Activated T-cell treated with anti-CD3 and anti-CD28 coated beads, Interleukin-2, amount 50 U/mL, for 48 hours (primary cell): ENCODE measurements around the gene TLCD3B.

Source experiments
- DNase-seq, 2 experiments: peaks; one replicate each; pipeline ENCODE4 v3.0.0-alpha.2; 2020

The TLCD3B gene, protein sequence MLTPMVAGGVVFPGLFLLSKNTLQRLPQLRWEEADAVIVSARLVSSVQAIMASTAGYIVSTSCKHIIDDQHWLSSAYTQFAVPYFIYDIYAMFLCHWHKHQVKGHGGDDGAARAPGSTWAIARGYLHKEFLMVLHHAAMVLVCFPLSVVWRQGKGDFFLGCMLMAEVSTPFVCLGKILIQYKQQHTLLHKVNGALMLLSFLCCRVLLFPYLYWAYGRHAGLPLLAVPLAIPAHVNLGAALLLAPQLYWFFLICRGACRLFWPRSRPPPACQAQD

DNA sequence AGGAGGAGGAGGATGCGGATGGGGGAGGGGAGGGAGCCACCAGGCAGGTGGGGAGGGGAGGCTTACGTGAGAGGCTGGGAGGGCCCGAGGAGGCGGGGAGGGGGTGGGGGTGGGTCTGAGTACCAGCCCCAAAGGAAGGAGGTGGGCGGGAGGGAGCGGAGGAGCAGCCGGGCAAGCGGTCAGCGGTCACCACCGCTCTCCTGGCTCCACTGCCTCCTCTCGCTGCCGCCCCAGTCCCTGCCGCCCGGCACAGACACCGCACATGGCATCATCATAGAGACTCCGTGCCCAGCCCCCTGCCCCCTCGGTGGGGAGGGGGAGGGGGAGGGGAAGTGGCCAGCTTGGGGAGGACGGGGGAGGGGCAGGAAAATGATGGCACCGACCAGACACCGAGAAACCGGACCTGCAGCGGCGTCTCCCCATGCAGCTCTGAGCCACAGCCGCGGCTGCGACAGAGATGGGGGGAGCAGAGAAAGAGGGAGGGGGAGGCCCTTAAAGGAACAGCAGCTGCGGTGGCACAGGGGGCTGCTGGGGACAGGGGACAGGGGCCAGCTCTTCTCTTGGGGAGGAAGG, at the start of gene TLCD3B:
TSS of gene TLCD3B (minus strand) at position 431 of the 573 bp plus-strand sequence. CDS start 744 bp downstream, outside the sequence.
- DNase-seq: no peak

DNA sequence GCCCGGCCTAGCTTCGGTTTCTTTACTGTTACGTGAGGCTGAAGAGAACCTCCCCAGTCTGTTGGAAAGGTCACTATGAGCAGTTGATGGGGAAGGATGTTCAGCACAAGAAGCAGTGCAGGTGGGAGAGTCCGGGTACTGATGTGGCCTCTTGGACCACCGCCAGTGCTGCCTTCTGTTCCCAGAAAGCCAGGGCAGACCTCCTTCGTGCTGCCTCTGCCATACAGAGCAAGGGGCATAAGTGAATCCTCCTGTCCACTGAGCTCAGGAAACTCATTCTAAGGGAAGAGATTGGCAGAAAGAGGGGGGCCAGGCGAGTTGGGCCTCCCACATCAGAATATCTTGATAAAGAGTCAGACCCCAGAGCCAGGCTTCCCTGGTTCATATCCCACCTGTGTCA, 48.4 kb upstream of the TLCD3B start:
- DNase-seq: no peak

DNA sequence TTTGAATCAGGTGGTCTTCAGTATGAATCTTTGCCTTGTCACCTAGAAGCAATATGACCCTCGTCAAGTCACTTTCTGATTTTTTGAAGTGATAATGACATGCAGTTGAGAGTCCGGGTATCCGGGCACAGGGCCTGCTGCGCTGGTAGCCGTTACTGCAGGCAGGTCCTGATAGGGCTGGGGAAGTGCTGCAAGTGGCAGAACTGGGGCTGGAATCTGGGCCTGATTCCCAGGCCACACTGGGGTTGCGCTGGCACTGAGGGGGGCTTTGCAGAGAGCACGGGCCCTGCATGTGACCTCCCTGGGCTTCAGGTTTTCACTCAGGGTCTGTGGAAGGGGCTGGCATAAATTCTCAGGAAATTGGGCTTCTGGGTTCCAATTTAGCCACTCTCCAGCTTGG, 47.7 kb upstream of the TLCD3B start:
- no peak for DNase-seq

DNA sequence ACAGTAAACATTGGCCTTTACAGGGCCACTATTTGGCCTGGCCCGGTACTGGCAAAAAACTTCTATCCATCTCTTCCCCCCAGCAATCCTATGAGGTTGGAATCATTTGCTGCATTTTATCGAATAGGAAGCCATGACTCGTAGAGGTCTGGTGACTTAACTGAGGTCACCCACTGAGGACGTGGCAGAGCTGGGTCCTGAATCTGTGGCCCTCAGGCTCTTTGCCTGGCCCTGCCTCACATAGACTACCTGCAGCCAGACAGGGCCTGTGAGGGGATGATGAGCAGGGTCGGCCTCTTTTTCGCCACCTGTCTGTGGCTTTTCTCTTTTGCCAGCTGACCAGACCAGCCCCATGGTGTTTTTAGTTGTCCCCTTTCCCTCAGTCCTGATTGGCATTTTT, 46.6 kb upstream of the TLCD3B start:
- DNase-seq: no peak

DNA sequence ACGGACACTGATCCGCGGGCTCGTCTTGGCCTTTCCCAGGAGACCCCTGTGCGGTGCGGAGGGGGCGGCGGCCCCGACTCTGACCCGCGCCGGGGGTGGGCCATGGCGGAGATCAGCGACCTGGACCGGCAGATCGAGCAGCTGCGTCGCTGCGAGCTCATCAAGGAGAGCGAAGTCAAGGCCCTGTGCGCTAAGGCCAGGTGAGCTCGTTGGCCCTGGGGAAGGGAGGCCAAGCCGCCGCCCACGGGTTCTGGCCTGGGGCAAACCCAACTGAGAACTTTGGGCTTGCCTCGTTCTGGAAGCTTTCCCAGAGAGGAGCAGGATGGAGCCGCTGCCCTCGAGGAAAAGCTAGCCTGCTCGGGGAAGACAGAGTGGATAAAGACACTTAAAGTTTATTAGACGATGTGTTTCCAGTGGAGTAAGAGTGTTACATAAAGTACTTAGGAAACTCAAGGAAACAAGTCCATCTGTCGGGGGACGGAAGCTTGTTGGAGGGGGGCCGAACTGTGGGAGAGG, 45.3 kb upstream of the TLCD3B start:
- DNase-seq: no peak

DNA sequence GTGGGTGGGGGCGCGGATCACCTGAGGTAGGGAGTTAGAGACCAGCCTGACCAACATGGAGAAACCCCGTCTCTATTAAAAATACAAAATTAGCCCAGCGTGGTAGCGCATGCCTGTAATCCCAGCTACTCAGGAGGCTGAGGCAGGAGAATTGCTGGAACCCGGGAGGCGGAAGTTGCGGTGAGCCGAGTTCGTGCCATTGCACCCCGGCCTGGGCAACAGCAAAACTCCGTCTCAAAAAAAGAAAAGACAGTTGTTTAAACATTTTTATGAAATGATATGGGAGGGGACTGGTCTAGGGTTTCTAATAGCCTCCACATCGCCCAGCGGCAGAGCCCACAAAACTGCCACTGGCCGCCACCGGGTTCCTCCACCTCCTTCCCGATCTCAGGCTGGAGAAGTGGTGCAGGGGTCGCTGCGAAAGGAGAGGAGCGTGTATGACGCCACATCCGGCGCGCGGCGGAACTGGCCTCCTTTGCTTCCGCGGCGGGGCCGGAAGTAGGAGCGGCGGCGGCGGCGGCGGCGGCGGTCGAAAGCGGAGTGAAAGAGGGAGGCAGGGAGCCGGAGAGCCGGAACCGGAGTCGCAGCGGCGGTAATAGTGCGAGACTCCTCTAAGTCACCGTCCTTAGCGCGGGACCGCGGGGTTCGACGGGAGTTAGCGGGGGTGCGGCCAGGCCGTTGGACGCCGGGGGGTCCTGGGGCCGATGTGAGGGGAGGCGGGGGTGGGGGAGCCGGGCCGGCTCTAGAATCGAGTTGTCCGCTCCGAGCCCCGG, 44.6 kb upstream of the TLCD3B start, which contains the start of gene PPP4C:
TSS of gene PPP4C (plus strand) at position 492 of the 773 bp plus-strand sequence. CDS start 384 bp downstream, outside the sequence.
- DNase-seq: peak; percentile 93 to 94

DNA sequence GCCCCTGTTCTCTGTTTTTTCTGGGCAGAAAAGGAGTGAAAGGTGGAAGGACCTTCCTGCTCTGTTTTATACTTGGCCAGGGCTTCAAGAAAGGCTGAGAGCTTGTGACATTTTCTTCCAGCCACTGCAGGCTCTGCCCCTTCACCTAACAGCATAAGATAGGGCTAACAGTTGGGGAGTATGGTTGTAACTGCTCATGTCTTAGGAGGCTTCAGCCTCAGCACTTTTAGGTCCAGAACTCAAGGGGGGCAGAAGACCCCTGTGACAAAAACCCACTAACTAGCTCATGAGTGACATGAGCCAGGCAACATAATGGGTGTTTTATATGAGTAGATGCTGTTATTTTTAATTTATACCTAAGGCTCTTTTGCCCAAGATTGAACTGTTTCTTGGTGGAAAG, 39.4 kb upstream of the TLCD3B start:
- DNase-seq: no peak

DNA sequence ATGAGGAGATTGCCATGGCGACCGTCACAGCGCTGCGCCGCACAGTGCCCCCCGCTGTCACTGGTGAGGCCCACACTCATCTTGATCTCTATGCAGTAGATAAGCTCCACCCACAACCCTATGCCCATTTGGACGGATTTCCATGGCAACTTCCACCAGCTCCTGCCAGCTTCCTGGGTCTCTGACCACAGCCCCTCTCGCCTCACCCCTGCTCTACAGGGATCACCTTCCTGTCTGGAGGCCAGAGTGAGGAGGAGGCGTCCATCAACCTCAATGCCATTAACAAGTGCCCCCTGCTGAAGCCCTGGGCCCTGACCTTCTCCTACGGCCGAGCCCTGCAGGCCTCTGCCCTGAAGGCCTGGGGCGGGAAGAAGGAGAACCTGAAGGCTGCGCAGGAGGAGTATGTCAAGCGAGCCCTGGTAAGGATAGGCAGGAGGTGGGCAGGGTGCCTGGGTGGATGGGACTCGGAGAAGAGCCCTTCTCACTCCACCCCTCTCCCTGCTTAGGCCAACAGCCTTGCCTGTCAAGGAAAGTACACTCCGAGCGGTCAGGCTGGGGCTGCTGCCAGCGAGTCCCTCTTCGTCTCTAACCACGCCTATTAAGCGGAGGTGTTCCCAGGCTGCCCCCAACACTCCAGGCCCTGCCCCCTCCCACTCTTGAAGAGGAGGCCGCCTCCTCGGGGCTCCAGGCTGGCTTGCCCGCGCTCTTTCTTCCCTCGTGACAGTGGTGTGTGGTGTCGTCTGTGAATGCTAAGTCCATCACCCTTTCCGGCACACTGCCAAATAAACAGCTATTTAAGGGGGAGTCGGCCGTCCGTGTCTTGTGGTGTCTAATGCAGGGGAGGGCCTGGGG, 38.8 kb upstream of the TLCD3B start:
- DNase-seq: no peak

DNA sequence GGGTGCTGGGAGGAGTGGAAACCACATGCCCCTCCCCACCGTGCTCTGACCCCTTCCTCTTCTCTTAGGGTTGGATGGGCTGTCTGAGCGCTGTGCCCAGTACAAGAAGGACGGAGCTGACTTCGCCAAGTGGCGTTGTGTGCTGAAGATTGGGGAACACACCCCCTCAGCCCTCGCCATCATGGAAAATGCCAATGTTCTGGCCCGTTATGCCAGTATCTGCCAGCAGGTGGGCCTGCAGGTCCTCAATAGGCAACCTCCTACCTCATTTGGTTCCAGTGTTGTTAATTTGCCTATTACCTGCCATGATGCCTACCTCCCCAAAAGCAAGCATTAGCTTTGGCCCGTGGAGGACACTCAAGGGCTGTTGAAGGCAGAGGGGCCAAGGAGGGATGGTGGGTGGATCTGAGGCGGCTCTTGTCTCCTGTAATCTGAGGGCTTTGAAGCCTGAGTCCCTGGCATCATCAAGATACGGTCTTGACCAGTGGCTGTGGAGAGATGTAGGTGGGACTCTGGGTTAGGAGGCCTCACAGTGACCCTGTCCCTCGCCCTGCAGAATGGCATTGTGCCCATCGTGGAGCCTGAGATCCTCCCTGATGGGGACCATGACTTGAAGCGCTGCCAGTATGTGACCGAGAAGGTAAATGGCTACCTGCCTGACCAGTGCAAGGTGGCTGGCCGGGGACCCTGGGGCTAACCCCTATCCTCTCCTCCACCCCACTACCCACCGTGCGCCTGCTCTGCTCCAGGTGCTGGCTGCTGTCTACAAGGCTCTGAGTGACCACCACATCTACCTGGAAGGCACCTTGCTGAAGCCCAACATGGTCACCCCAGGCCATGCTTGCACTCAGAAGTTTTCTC, 37.9 kb upstream of the TLCD3B start:
- DNase-seq: peak; percentile 70 to 72

DNA sequence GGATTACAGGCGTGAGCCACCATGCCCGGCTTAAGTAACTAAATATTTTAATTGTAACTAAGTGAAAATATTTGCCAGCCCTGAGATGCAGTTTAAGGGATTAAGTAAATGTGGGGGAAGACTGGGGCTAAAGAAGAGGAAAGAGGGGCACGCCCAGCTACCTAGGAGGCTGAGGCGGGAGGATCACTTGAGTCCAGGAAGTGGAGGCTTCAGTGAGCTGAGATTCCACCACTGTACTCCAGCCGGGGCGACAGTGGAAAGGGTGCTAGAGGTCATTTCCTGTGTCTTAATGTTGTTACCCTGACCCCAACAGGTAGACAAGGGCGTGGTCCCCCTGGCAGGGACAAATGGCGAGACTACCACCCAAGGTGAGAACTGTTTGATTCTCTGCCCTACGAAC, 37.3 kb upstream of the TLCD3B start:
- DNase-seq: no peak

DNA sequence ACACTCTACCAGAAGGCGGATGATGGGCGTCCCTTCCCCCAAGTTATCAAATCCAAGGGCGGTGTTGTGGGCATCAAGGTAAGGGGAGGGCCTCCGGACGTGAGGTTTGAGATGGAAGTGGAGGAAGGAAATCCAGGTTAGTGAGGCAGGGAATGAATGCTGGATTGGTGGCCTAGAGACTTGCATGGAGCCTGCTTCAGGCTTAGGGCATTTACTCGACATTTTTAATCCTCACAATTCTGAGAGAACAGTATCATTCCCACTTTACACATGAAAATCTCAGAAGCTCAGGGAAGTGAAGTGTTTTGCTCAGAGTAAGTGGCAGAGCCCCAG, 36.5 kb upstream of the TLCD3B start:
- no peak for DNase-seq

DNA sequence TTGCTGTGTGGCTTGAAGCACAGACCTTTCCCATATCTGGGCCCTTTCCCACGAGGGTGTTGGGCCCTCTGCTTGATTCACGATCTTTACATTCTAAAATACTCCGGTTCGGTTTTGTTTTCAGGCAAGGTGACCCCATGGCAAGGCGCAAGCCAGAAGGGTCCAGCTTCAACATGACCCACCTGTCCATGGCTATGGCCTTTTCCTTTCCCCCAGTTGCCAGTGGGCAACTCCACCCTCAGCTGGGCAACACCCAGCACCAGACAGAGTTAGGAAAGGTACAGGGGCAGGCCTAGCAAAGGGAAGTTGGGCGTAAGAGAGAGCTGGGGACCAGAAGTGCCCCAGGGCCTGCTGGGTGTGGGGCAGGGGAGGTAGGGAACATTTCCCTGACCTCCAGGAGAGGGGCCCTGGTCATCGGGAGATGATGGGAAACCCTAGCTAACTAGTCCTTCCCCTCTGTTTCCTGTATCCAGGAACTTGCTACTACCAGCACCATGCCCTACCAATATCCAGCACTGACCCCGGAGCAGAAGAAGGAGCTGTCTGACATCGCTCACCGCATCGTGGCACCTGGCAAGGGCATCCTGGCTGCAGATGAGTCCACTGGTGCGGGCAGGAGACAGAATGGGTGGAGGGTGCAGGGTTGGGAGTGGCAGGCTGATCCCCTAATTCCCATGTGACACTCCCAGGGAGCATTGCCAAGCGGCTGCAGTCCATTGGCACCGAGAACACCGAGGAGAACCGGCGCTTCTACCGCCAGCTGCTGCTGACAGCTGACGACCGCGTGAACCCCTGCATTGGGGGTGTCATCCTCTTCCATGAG, 35.9 kb upstream of the TLCD3B start:
- no peak for DNase-seq

DNA sequence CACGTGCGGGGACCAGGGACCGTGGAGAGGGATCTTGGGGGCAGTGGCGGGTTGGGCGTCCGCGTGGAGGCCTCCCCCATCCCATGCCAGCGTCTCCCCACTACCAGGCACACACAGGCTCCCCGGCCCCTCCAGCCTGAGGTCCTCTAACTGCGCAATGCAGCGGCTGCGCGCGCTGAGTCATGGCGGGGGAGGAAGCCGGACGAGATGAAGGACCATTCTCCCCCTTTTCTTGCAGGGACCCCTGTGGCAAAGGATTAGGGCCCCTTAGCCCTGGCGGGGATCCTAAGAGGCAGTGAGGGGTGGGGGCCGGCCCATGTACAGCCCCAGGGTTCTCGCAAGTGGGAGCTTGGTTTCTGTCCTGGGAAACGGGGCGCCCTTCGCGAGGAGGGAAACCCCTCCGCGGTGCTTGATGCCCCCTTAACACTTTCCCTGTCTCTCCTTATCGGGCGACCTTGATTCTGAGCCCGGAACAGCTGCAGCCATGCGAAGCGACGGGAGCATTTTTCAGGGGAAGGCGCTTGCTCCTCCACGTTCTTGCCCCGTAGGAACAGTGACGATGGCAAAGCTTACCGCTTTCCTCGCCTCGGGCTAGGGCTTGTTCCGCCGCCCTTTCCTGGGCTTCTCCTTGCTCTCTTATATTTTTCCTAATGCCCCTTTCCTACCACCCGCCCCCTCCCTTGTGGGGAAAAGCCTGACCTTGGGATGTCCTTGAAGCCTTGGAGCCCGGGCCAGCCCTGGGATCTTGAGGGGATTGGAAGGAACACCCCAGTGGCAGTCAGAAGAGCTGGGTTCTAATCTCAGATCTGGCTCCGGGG, 35.1 kb upstream of the TLCD3B start:
- DNase-seq: peak in 1 of 2 experiments; percentile 67

DNA sequence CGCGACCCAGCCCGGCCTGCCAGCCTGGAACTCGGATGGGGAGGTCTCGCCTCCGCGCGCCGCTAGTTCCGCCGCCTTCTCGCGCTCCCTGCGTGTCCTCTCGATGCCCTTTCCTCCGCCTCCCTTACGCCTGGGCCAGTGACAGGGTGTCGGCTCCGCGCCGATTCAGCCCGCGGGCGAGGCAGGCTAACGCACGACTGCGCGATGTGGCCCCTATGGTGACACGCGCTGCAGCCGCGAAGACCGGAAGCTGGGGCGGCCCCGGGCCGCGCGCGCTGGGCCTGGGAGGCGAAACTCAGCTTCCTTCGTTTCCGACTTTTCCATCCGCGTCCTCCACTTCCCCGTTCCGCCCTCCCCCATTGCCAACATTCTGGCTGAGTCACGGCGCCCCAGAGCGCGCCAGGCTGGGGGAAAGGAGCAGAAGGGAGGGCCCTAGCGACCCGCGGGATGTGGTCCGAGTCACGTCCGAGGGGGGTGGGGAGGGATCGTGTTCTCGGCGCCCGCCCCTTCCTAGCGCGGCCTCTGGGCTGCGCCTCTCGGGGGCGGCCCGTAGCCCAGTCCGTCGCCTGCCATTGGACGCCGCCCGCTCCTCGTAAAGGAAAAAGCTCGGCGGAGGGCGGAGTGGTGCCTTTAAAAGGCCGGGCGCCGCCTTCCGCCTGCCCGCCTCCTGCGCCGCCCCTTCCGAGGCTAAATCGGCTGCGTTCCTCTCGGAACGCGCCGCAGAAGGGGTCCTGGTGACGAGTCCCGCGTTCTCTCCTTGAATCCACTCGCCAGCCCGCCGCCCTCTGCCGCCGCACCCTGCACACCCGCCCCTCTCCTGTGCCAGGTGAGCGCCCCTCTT, 34.3 kb upstream of the TLCD3B start, which contains the start of gene ALDOA:
TSS of gene ALDOA (plus strand) at position 659 of the 841 bp plus-strand sequence. CDS start 1,138 bp downstream, outside the sequence.
- DNase-seq: peak; percentile 97 to 98

DNA sequence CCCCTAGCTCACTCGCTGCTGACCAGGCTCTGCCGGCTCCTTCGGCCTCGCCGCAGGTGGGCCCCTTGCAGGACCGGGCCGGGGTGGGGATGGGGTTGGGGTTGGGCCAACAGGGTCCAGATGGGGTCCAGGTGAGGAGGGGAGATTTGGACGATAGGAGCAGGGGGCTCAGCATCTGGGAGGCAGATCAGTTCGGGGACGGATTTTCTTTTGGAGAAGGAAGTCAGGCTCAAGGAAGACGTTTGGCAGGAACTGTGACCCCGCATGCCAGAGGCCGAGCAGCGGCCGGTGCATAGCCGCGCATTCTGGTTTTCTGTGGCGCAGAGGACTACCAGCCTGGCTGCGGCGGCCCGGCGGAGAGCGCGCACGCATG, 33.6 kb upstream of the TLCD3B start:
- no peak for DNase-seq

DNA sequence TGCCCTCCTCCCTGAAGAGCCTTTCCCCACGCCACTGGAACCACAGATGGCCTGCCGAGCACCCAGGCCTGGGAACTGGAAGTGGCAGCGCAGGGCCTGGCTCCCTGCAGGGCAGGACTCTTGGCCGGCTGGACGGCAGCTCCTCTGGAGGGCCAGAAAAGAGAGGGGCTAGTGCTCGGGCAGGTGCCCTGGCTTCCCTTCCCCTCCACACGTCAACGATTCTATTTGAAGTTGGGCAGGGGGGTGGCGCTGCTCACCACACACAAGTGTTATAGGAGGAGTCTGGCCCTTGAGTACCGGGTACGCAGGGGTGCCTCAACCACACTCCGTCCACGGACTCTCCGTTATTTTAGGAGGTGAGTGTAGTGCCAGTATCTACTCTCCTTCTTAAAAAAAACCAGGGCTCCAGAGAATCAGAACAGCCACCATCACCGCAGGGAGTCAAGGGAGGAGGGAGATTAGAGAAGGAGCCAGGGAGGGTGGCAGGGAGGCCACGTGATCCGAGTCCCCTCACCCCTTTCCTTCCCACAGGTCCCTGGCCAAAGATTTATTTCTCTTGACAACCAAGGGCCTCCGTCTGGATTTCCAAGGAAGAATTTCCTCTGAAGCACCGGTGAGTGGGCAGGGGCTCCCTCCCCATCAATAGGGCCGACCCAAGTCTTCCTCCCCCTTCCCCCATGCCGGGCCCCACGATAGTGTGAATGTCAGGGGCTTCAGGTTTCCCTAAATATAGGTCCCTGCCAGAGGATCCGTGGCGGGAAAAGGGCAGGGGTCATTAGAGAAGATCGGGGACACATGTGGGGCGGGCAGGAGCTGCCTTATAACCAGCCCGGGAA, 33.0 kb upstream of the TLCD3B start:
- DNase-seq: peak; percentile 84

DNA sequence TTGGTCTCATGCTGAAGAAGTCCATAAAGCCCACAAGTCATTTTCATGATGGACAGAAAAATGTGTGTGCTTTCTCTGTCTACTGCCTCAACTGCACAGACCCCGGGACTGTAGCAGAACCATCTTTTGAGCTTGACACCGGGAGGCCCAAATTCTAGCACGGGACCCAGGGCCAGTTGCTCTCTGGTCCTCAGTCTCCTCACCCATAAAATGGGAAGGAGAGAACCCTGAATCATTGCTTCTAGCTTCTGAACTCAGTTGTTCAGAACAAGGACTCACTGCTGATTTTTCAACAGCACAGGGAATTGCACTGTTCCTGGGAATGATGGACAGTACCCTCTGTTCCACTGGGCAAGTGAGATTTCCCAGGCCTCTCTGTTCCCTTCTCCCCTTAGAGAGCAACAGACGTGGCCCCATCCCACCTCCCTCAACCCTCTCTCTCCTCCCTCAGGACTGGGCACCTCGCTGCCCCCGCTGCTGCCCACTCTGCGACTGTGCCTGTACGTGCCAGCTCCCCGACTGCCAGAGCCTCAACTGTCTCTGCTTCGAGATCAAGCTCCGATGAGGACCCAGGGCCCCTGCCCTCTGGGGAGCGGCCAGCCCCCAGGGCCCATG, 32.3 kb upstream of the TLCD3B start:
- no peak for DNase-seq
